ENCODE data around the gene EXOC2. TPM values are rescaled to one million over a fixed set of nuclear protein-coding genes. Genes with fewer than 3 reads are reported as not detected.

Gene EXOC2
- total RNA-seq, 2 donors from 2014 or later, result 28.1 to 35.0 TPM

GRCh38 chr6:683742-684440 lies 9.0 kb downstream of the EXOC2 start:
- H3K4me3 Mint-ChIP-seq, result peak overlapping the region; percentile 40
- DNase-seq, result peak; percentile 79
- Histone ChIP-seq H3K4me1 (ENCODE audit: control insufficient read depth, insufficient read depth, low read length) (peaks cover 15% of the 10 kb centered on the region), H3K27ac (ENCODE audit: low read depth, low read length) (no peak overlapping the region), H3K36me3 (ENCODE audit: control insufficient read depth, insufficient read depth, low read length) (peaks cover 5% of the 10 kb centered on the region), H3K9ac (ENCODE audit: extremely low read depth, low read length, poor library complexity, severe bottlenecking) (no peak overlapping the region), H3K27me3 (ENCODE audit: control insufficient read depth, insufficient read depth, low read length, poor library complexity, severe bottlenecking) (no peaks in the 10 kb centered on the region), H3K9me3 (ENCODE audit: control insufficient read depth, low read length) (no peaks in the 10 kb centered on the region), H3K4me3 (ENCODE audit: low read length) (peak overlapping the region; percentile 50)
- H3K9me3 Mint-ChIP-seq, result no peaks in the 10 kb centered on the region
- TF ChIP-seq CTCF (conservative IDR thresholded peaks at IDR 0.05), result no peak
- H3K27ac Mint-ChIP-seq, result peak overlapping the region; percentile 50
- H3K27me3 Mint-ChIP-seq (ENCODE audit: insufficient read depth), result no peaks in the 10 kb centered on the region
- H3K4me1 Mint-ChIP-seq, result peaks cover 46% of the 10 kb centered on the region
- 9 to 19% methylated on average over 7 to 15 of the region's 15 CpGs for WGBS, 2 experiments (ENCODE audit: insufficient coverage in 1 of 2, insufficient read length in 1 of 2)
- no peaks in the 10 kb centered on the region for H3K36me3 Mint-ChIP-seq (ENCODE audit: low read depth)

- no peak overlapping the region for H3K4me3 ChIP-seq (ENCODE audit: low read length)
- no peaks in the 10 kb centered on the region for H3K27me3 Mint-ChIP-seq (ENCODE audit: insufficient read depth)
- no peak overlapping the region for H3K9ac ChIP-seq (ENCODE audit: extremely low read depth, low read length, poor library complexity, severe bottlenecking)
- no peak for DNase-seq
- H3K27ac ChIP-seq (ENCODE audit: low read depth, low read length), result no peak overlapping the region
- 39 to 72% methylated on average over 4 to 5 of the region's 5 CpGs for WGBS, 2 experiments (ENCODE audit: insufficient coverage in 1 of 2, insufficient read length in 1 of 2)
- H3K9me3 ChIP-seq (ENCODE audit: control insufficient read depth, low read length), result no peaks in the 10 kb centered on the region
- peaks cover 2% of the 10 kb centered on the region for H3K9me3 Mint-ChIP-seq
- H3K36me3 ChIP-seq (ENCODE audit: control insufficient read depth, insufficient read depth, low read length), result no peaks in the 10 kb centered on the region
- H3K4me1 ChIP-seq (ENCODE audit: control insufficient read depth, insufficient read depth, low read length), result peaks cover 15% of the 10 kb centered on the region
- H3K27me3 ChIP-seq (ENCODE audit: control insufficient read depth, insufficient read depth, low read length, poor library complexity, severe bottlenecking), result no peaks in the 10 kb centered on the region
- no peak overlapping the region for H3K4me3 Mint-ChIP-seq
- H3K36me3 Mint-ChIP-seq (ENCODE audit: low read depth), result peaks cover 7% of the 10 kb centered on the region
- no peak for TF ChIP-seq CTCF (conservative IDR thresholded peaks at IDR 0.05)
- H3K4me1 Mint-ChIP-seq, result peaks cover 46% of the 10 kb centered on the region
- H3K27ac Mint-ChIP-seq, result peak overlapping the region; percentile 2
These were observed 12.1 kb downstream of the EXOC2 start for GRCh38 chr6:680666-681340.

GRCh38 chr6:680251-680650 lies 12.7 kb downstream of the EXOC2 start:
- Histone ChIP-seq H3K27me3 (ENCODE audit: control insufficient read depth, insufficient read depth, low read length, poor library complexity, severe bottlenecking) (no peaks in the 10 kb centered on the region), H3K4me1 (ENCODE audit: control insufficient read depth, insufficient read depth, low read length) (peaks cover 15% of the 10 kb centered on the region), H3K9ac (ENCODE audit: extremely low read depth, low read length, poor library complexity, severe bottlenecking) (no peak overlapping the region), H3K9me3 (ENCODE audit: control insufficient read depth, low read length) (no peaks in the 10 kb centered on the region), H3K27ac (ENCODE audit: low read depth, low read length) (no peak overlapping the region), H3K36me3 (ENCODE audit: control insufficient read depth, insufficient read depth, low read length) (no peaks in the 10 kb centered on the region), H3K4me3 (ENCODE audit: low read length) (no peak overlapping the region)
- peaks cover 2% of the 10 kb centered on the region for H3K9me3 Mint-ChIP-seq
- no peaks in the 10 kb centered on the region for H3K27me3 Mint-ChIP-seq (ENCODE audit: insufficient read depth)
- H3K4me3 Mint-ChIP-seq, result no peak overlapping the region
- 15% methylated on average over 2 of the region's 2 CpGs; no CpG with 5 or more reads in 1 of the 2 experiments for WGBS, 2 experiments (ENCODE audit: insufficient coverage in 1 of 2, insufficient read length in 1 of 2)
- H3K36me3 Mint-ChIP-seq (ENCODE audit: low read depth), result peaks cover 7% of the 10 kb centered on the region
- H3K4me1 Mint-ChIP-seq, result peaks cover 42% of the 10 kb centered on the region
- DNase-seq, result no peak
- no peak for TF ChIP-seq CTCF (conservative IDR thresholded peaks at IDR 0.05)
- H3K27ac Mint-ChIP-seq, result peak overlapping the region; percentile 4

All from endodermal cell (in vitro differentiated cells).